ENCODE data around the gene KRT86.

Gene KRT86

DNA sequence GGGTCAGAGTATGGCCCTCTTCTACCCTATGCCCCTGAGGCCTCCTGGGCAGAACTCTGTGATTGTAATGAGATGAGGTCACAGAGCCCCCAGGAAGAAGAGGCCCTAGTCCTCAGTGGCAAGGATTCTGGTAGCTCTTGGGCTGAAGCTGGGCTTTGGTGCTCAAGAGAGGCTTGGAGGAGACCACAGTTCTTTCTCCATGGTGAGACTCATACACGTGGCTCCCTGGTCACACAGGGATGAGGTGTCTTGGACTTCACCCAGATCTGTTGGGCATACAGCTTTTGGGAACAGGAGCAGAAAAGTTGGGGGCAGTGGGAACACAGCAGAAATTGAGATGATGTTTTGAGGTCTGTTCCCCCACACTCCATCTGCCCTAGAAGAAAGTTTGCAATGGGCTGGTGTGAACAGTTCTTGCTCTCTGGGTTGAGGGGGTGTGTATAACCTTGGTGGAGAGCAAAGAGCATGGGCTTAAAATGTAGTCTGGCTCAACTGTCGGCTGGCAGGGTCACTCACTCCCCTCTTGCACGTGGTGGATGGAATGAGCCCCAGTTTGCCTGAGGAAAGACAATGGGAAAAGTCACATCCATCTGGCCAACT, at the start of gene KRT86:
Gene KRT86, plus strand, starts transcription at position 125 of the 600 bp plus-strand sequence. CDS start 27,272 bp downstream, outside the sequence.
- Histone ChIP-seq H3K9me3 (no peaks in the 10 kb centered on the region), H3K4me1 (peaks cover 8% of the 10 kb centered on the region), H3K4me3 (no peak within 1 kb of the TSS), H3K36me3 (replicated peaks) (no peaks in the 10 kb centered on the region), H3K27me3 (ENCODE audit: low read depth) (no peaks in the 10 kb centered on the region; the same call in 1 of the 2 replicates)
- DNase-seq (ENCODE audit: low spot score in 2 of 2) = no peak
- in situ Hi-C loops (cut with MboI; ENCODE audit: low sequenced_read_pairs) = no loop called here

DNA sequence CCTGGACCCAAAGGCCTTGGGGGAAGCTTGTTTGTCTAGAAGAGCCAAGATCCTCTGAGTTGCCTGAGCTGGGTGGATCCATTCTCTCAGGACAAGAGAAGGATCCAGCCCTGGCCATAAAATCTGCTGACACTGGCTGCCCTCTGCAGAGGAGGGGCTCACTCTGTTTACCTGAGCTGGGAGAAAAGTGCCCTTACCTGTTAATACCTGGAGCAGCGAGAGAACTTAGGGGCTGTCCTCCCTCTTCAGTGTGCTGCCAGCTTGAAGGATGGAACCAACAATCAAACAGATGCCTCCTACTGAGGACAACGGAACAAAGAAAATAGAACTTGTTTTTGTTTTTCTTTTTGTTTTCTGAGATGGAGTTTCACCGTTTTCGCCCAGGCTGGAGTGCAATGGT, 48.7 kb upstream of the KRT86 start:
- Histone ChIP-seq H3K9me3 (no peaks in the 10 kb centered on the region), H3K4me1 (no peaks in the 10 kb centered on the region), H3K4me3 (no peak overlapping the region), H3K36me3 (replicated peaks) (no peaks in the 10 kb centered on the region), H3K27me3 (ENCODE audit: low read depth) (peaks cover 40% of the 10 kb centered on the region)
- in situ Hi-C loops (cut with MboI; ENCODE audit: low sequenced_read_pairs) = no loop called here
- DNase-seq (ENCODE audit: low spot score in 2 of 2) = no peak

DNA sequence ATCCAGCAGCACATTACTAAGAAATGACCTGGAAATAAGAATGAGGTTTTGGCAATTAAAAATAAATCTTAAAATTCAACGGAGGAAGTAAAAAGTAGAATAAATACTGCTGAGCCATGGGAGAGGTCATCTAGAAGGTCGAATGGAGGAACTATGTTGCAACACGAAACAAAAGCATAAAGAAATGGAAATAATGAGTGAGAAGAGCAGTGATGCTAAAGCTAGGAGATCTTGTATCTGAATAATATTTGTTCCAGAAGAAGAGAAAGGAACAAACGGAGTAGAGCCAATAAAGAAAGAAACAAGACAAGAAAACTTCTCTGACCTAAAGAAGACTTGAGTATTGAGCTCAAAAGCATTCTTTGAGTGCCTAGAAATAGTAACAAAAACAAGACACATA, 48.0 kb upstream of the KRT86 start:
- no peaks in the 10 kb centered on the region for H3K4me1 ChIP-seq

GRCh38 chr12:52227606-52228166, 46.8 kb upstream of the KRT86 start:
- H3K36me3 ChIP-seq (replicated peaks) = no peaks in the 10 kb centered on the region
- in situ Hi-C loops (cut with MboI; ENCODE audit: low sequenced_read_pairs) = no loop called here
- H3K4me3 ChIP-seq = no peak overlapping the region
- DNase-seq (ENCODE audit: low spot score in 2 of 2) = no peak
- H3K4me1 ChIP-seq = no peaks in the 10 kb centered on the region
- no peaks in the 10 kb centered on the region for H3K9me3 ChIP-seq
- H3K27me3 ChIP-seq (ENCODE audit: low read depth) = peaks cover 26% of the 10 kb centered on the region

More for the DNA sequence above, 48.0 kb upstream of the KRT86 start:
- in situ Hi-C loops (cut with MboI; ENCODE audit: low sequenced_read_pairs) = no loop called here
- Histone ChIP-seq H3K36me3 (replicated peaks) (no peaks in the 10 kb centered on the region), H3K27me3 (ENCODE audit: low read depth) (peaks cover 36% of the 10 kb centered on the region), H3K4me3 (no peak overlapping the region), H3K9me3 (no peaks in the 10 kb centered on the region)
- no peak for DNase-seq (ENCODE audit: low spot score in 2 of 2)

- peaks cover 20% of the 10 kb centered on the region for H3K27me3 ChIP-seq (ENCODE audit: low read depth)
- DNase-seq (ENCODE audit: low spot score in 2 of 2) = no peak
- no peak overlapping the region for H3K4me3 ChIP-seq
- no peaks in the 10 kb centered on the region for H3K9me3 ChIP-seq
- no peaks in the 10 kb centered on the region for H3K4me1 ChIP-seq
- no peaks in the 10 kb centered on the region for H3K36me3 ChIP-seq (replicated peaks)
- in situ Hi-C loops (cut with MboI; ENCODE audit: low sequenced_read_pairs) = no loop called here
These were observed 46.1 kb upstream of the KRT86 start for GRCh38 chr12:52228366-52228765.

DNA sequence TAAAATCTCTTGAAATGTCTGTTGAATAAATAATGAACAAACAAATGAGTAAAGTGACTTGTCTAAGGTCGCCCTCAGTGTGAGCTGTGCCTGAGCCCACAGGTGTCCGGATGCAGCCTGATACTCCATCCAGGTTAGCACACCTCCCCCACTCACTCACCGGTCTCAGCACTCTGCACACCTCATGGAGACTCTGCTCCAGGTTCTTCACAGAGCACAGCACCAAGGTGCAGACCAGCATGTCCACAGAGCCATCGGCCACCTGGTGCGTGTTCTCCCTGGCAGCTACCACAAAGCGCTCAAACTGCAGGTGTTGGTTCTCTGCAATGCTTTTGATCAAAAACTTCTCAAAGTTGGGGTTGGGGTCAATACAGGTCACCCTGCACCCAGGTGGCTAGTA, 45.5 kb upstream of the KRT86 start:
- Histone ChIP-seq H3K36me3 (replicated peaks) (no peaks in the 10 kb centered on the region), H3K4me1 (no peaks in the 10 kb centered on the region), H3K27me3 (ENCODE audit: low read depth) (peaks cover 20% of the 10 kb centered on the region), H3K4me3 (no peak overlapping the region), H3K9me3 (no peaks in the 10 kb centered on the region)
- no peak for DNase-seq (ENCODE audit: low spot score in 2 of 2)
- in situ Hi-C loops (cut with MboI; ENCODE audit: low sequenced_read_pairs) = no loop called here

DNA sequence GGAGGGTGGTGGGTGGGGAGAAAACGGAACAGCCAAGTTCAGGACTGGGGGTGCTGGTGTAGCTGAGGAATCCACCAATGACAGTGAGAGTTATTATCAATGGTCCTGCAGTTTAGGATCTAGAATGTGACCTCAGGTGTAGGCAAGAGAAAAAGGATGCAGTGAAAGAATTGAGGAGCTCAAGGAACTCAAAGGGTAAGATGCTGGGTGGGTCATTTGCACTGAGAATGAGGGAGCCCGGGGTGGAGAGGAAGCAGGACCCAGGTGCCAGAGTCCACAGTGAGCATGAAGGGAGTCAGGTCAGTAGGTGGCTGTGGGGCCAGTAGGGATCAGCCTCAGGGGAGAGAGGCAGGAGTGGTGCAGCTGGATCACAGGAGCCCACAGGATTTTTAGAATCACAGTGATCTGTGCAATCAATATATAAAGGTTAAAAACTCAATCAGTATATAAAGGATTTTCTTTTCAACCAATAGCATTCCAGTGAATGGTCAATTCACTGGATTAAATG, 44.6 kb upstream of the KRT86 start:
- H3K9me3 ChIP-seq = no peaks in the 10 kb centered on the region
- no peak overlapping the region for H3K4me3 ChIP-seq
- in situ Hi-C loops (cut with MboI; ENCODE audit: low sequenced_read_pairs) = no loop called here
- H3K27me3 ChIP-seq (ENCODE audit: low read depth) = peaks cover 11% of the 10 kb centered on the region
- H3K36me3 ChIP-seq (replicated peaks) = no peaks in the 10 kb centered on the region
- no peak for DNase-seq (ENCODE audit: low spot score in 2 of 2)
- H3K4me1 ChIP-seq = no peaks in the 10 kb centered on the region

DNA sequence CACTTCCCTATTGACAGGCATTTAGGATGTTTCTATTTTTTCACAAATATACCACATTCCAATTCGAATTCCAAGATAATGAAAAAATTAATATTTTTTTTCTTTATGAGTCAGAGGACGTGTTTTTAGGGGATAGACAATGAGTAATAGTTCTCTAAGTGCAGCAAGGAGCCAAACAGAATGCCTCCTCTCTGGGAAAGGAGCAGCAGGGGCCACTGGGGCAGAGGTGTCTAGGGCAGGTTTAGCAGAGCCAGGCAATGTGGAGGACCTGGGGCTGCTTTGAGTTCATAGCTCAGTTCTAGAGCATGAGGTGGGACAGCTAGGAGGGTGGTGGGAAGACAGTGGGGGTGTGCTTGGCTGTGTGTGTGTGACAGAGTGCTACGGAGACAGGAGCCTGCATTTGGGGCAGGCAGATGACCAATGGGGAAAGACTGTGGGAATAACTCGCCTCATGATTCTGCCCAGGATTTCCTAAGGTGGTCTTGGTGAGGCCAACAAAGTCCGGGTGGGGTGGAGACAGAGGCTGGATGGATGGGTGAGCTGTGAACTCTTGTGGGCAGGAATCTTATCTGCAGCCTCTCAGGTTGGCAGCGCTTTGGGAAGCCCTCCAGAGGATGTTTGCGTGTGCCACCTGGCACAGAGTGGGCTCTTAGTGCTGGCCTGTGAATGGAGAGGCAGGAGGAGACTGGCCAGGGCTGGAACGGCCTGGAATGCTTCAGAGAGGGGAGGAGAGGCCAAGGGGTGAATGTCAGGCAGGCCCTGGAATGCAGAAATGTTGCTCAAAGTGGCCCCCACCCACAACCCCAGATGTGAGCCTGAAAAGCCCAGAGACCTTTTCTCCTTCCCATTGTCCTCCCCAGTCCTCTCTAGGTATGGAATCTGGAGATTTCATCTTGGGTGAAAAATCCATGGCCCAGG, 43.8 kb upstream of the KRT86 start:
- in situ Hi-C loops (cut with MboI; ENCODE audit: low sequenced_read_pairs) = no loop called here
- Histone ChIP-seq H3K9me3 (no peaks in the 10 kb centered on the region), H3K4me3 (no peak overlapping the region), H3K27me3 (ENCODE audit: low read depth) (peaks cover 9% of the 10 kb centered on the region), H3K36me3 (replicated peaks) (no peaks in the 10 kb centered on the region), H3K4me1 (no peaks in the 10 kb centered on the region)
- no peak for DNase-seq (ENCODE audit: low spot score in 2 of 2)

- no peaks in the 10 kb centered on the region for H3K4me1 ChIP-seq
- H3K9me3 ChIP-seq = no peaks in the 10 kb centered on the region
- H3K27me3 ChIP-seq (ENCODE audit: low read depth) = peaks cover 6% of the 10 kb centered on the region; the same call in 1 of the 2 replicates
- no peak for DNase-seq (ENCODE audit: low spot score in 2 of 2)
- H3K36me3 ChIP-seq (replicated peaks) = no peaks in the 10 kb centered on the region
- H3K4me3 ChIP-seq = no peak overlapping the region
- in situ Hi-C loops (cut with MboI; ENCODE audit: low sequenced_read_pairs) = no loop called here
These were observed 42.9 kb upstream of the KRT86 start for GRCh38 chr12:52231305-52232202.

GRCh38 chr12:52232203-52232673, 42.2 kb upstream of the KRT86 start:
- in situ Hi-C loops (cut with MboI; ENCODE audit: low sequenced_read_pairs) = no loop called here
- Histone ChIP-seq H3K36me3 (replicated peaks) (no peaks in the 10 kb centered on the region), H3K4me3 (no peak overlapping the region), H3K9me3 (no peaks in the 10 kb centered on the region), H3K4me1 (no peaks in the 10 kb centered on the region), H3K27me3 (ENCODE audit: low read depth) (peaks cover 3% of the 10 kb centered on the region; the same call in 1 of the 2 replicates)
- DNase-seq (ENCODE audit: low spot score in 2 of 2) = no peak

- DNase-seq (ENCODE audit: low spot score in 2 of 2) = no peak
- Histone ChIP-seq H3K27me3 (ENCODE audit: low read depth) (no peaks in the 10 kb centered on the region; the same call in 1 of the 2 replicates), H3K9me3 (no peaks in the 10 kb centered on the region), H3K4me1 (no peaks in the 10 kb centered on the region), H3K4me3 (no peak within 1 kb of the TSS), H3K36me3 (replicated peaks) (no peaks in the 10 kb centered on the region)
- in situ Hi-C loops (cut with MboI; ENCODE audit: low sequenced_read_pairs) = no loop called here
These were observed 41.6 kb upstream of the KRT86 start, which contains the start of gene KRT7 for GRCh38 chr12:52232674-52233461. Gene KRT7 (plus strand): TSS chr12:52233243. CDS start chr12:52233297, 54 bp downstream.

DNA sequence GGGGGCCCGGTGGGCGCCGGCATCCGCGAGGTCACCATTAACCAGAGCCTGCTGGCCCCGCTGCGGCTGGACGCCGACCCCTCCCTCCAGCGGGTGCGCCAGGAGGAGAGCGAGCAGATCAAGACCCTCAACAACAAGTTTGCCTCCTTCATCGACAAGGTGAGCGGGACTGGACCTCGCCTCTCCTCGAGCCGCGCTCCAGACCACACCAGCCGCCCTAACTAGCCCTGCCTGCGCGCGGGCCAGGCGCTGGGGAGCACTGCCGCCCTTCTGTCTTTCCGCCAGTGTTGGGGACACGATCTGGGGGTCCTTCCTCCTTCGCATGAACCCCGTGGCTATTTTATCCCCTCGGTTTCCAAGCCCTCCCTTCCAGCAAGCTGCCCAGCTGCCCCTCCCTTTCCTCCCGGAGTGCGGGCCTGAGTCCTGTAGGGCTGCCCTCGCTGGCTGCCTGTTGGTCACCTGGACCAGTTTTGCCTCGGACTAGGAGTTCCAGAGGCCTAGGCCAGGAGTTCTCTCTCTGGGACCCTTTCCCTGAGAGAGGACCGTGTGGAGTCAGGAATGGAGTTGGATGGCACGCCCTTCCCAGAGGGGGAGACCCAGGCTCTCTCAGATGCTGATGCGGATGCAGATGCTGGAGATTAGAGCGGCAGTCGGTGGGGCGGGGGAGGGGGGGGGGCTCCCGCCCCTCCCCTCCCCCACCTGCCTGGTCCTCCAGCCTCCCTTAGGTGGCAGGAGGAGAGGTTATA, 40.8 kb upstream of the KRT86 start:
- Histone ChIP-seq H3K27me3 (ENCODE audit: low read depth) (no peaks in the 10 kb centered on the region), H3K9me3 (no peaks in the 10 kb centered on the region), H3K36me3 (replicated peaks) (no peaks in the 10 kb centered on the region), H3K4me3 (no peak overlapping the region), H3K4me1 (no peaks in the 10 kb centered on the region)
- no peak for DNase-seq (ENCODE audit: low spot score in 2 of 2)
- in situ Hi-C loops (cut with MboI; ENCODE audit: low sequenced_read_pairs) = no loop called here

All from HAP-1 (cell line).